Measurements from ENCODE around the gene GTF2I.
A peak's percentile ranks its signal among the peaks of the same experiment; 100 is the strongest.
"Not testable (repeated sequence)": the region's sequence is repeated elsewhere in the genome, so short reads cannot be mapped to it uniquely, and the experiment has no call there.

Gene GTF2I

DNA sequence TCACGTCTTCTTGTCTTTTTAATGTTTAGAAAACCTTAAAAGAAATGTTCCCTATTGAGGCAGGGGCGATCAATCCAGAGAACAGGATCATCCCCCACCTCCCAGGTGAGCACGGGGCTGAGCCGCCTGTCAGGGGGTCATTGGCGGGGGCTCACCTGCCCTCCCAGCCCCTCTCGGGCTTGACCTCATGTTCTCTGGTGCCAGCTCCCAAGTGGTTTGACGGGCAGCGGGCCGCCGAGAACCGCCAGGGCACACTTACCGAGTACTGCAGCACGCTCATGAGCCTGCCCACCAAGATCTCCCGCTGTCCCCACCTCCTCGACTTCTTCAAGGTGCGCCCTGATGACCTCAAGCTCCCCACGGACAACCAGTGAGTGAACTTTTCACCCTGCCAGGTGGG lies 121.5 kb downstream of the GTF2I start:
- not testable (repeated sequence) for DNase-seq (ENCODE audit: low read depth)

DNA sequence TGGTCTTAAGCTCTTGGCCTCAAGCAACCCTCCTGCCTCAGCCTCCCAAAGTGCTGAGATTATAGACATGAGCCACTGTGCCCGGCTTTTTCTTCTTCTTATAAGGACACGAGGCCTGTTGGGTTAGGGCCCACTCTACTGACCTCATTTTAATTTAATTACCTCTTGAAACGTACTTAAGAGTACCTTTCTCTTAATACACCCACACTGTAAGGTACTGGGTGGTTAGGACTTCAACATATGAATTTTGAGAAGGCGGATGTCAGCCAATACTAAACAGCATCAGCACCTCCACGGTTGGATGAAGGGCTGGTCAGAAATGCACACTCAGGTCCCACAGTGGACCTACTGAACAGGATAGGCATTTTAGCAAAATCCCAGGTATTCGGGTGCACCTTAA lies 124.2 kb downstream of the GTF2I start:
- DNase-seq (ENCODE audit: low read depth) = not testable (repeated sequence)

DNA sequence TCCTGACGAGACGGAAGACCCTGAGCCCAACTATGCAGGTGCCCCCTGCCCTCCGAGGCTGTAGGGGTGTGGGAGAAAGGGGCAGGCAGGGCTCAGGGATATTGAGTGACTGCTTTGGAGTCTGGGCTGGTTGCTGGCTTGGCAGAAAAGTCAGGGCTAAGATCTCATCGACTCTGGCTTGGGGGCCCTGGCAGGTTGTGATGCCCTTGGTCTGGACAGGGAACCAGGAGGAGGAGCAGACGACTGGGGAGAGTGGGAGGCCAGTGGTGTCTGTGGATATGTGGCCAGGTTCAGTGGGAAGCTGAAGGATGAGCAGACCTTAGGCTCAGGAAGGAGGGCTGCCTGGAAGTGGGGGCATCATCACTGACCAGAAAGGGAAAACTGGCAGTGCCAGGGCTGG lies 126.1 kb downstream of the GTF2I start:
- DNase-seq (ENCODE audit: low read depth) = not testable (repeated sequence)

GRCh38 chr7:74788369-74789150 lies 131.0 kb downstream of the GTF2I start:
- DNase-seq (ENCODE audit: low read depth) = peak; percentile 93

DNA sequence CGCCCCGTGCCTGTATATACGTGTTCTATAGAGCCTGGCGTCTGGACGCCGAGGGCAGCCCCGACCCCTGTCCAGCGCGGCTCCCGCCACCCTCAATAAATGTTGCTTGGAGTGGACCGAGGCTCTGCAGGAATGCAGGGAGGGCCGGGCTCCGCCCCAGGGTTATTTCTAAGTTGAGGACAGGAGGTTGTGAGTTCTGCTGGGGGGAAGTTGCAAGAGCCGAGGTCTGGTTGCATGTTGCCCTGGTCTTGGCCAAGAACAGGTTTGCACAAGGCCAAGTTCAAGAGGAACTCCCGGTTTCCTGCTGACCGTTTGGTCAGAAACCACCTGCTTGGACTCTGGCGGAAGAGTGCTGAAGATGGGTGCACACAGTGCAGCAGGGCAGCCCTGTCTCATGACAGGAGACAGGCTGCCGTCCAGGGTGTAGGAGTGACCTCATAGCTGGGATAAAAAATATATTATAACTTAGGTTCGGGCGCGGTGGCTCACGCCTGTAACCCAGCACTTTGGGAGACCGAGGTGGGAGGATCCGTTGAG lies 131.8 kb downstream of the GTF2I start:
- not testable (repeated sequence) for DNase-seq (ENCODE audit: low read depth)

DNA sequence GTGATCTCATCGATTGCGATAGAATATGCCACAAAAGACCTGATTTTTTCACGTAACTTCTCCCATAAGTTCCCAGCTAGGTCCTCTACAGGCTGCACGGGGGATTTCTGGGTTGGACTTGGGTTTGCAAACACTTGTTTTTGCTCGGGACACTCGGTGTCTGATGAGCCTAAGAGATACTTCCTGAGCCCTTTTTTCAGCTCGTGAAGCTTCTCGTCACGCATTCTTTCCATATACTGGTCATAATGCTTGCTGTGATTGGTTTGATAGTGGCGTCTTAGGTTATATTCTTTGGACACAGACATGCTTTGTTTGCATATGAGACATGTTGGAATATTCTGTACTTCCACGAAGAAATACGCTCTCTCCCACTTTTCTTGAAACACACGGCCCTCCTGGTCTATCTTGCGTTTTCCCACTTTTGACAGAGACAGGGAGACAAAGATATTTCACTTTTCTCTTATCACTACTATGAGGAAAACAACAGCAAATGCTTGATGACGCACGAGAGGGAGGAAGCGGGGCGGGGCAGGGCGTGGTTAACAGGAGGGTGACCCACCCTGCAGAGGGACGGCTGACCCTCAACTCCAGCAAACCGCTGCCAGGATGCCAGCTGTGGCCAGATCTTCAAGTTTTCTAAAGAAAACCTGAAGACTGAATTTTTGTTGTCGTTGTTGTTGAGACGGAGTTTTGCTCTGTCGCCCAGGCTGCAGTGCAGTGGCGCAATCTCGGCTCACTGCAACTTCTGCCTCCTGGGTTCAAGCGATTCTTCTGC lies 140.5 kb downstream of the GTF2I start:
- DNase-seq (ENCODE audit: low read depth) = not testable (repeated sequence)

GRCh38 chr7:74798644-74799043 lies 141.1 kb downstream of the GTF2I start:
- not testable (repeated sequence) for DNase-seq (ENCODE audit: low read depth)

Measured in activated T-cell treated with anti-CD3 and anti-CD28 coated beads for 24 hours (primary cell).